Esophagus muscularis mucosa (tissue), 4 donors: ENCODE data around the gene SMCO2. TPM values are rescaled to one million over a fixed set of nuclear protein-coding genes. Genes with fewer than 3 reads are reported as not detected.

Experiments used
- DNase-seq: peaks from one replicate; pipeline ENCODE4 v3.0.0-alpha.2; 2017; ENCODE audit errors: extremely low spot score
- H3K27ac ChIP-seq, 4 donors: fragments of 200-600 bp; sonication (generic); replicated peaks in 1 of 4; 1 replicate in 3 of 4; 2 replicates in 1 of 4; pipeline ENCODE4 v1.5.1; 2016 to 2019; ENCODE audit warnings: mild to moderate bottlenecking in 1 of 4
- H3K27me3 ChIP-seq, 4 donors: fragments of 200-600 bp; sonication (generic); one replicate each; pipeline versions ENCODE4 v1.5.1 to v1.6.0; 2016 to 2019
- H3K36me3 ChIP-seq, 4 donors: fragments of 200-600 bp; sonication (generic); one replicate each; pipeline ENCODE4 v1.5.1; 2016 to 2019
- H3K4me1 ChIP-seq, 4 donors: fragments of 200-600 bp; sonication (generic); one replicate each; pipeline ENCODE4 v1.5.1; 2016 to 2019
- H3K4me3 ChIP-seq, 4 donors: fragments of 200-600 bp; sonication (generic); 1 replicate in 2 of 4; 2 replicates in 2 of 4; pipeline ENCODE4 v1.5.1; 2016 to 2019; ENCODE audit warnings: mild to moderate bottlenecking in 4 of 4, moderate library complexity in 1 of 4
- H3K9me3 ChIP-seq, 4 donors: fragments of 200-600 bp; sonication (generic); 1 replicate in 3 of 4; 2 replicates in 1 of 4; pipeline ENCODE4 v1.5.1; 2016 to 2019
- EP300 ChIP-seq: sonication (generic); formaldehyde crosslinking; IDR thresholded peaks from one replicate; pipeline ENCODE4 v1.6.1; 2017; ENCODE audit warnings: antibody characterized with exemption
- POLR2A ChIP-seq: fragments of 450-650 bp; IDR thresholded peaks from one replicate; pipeline ENCODE4 v1.6.1; 2017; ENCODE audit warnings: antibody characterized with exemption, moderate library complexity, mild to moderate bottlenecking, low read depth
- POLR2AphosphoS5 ChIP-seq, 2 donors: sonication (generic); formaldehyde crosslinking; IDR thresholded peaks; one replicate each; pipeline ENCODE4 v1.6.1; 2017; ENCODE audit warnings: antibody characterized with exemption in 2 of 2
- WGBS: methylation state at CpG from one replicate; pipeline ENCODE4 v1.1.5; 2018; 5-methylcytosine and 5-hydroxymethylcytosine counted together
- intact Hi-C: fragments of 100-400 bp; cut with DNase I; formaldehyde crosslinking; loops from one replicate; pipeline ENCODE4 v1.15.1; 2023
- total RNA-seq, 4 donors: library from RNA; depleted of rRNA; stranded (reverse); fragments of >200 nt; gene quantifications; one replicate each; pipeline versions ENCODE4 v1.1.0 to v1.2.1, GENCODE V29; 2016
- TF ChIP-seq, protein P1 (sequence below), 3 experiments: fragments of 200-600 bp in 2 of 3; fragments of 450-650 bp in 1 of 3; sonication (generic) in 2 of 3; IDR thresholded peaks; one replicate each; pipeline ENCODE4 v1.5.1; 2017 to 2019; ENCODE audit warnings: antibody characterized with exemption in 3 of 3, mild to moderate bottlenecking in 2 of 3, moderate library complexity in 1 of 3

The SMCO2 gene
- total RNA-seq, 4 donors from 2014 or later, result not detected

DNA sequence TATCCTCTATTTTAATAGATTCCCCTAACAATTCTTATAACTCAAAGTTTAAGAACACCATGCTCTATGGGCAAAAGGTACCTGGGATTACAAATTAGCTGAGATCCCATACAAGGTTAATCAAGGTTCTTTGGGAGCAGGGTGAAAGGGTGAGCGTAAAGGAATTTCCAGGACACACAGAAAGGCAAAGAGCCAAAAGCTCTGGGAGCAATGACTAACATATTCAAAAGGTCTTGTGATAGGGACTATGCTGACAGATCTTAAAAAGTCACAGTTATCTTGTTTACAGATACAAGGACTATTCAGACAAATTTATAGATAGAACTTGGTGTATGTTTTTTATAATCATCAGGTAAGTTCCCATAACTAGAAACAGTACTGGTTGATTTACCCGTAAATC, 58.0 kb downstream of the SMCO2 start:
- Histone ChIP-seq H3K4me1 (peaks cover 8 to 18% (median 12%) of the 10 kb centered on the region in 4 donors), H3K36me3 (no peaks in the 10 kb centered on the region), H3K27ac (no peak overlapping the region), H3K4me3 (no peak overlapping the region), H3K27me3 (no peaks in the 10 kb centered on the region), H3K9me3 (no peaks in the 10 kb centered on the region)
- no peak for DNase-seq
- intact Hi-C loops, result no loop called here
- TF ChIP-seq EP300 (no peak), POLR2AphosphoS5 (IDR thresholded peaks at IDR 0.05) (no peak), POLR2A (no peak)
- TF ChIP-seq, protein P1, sequence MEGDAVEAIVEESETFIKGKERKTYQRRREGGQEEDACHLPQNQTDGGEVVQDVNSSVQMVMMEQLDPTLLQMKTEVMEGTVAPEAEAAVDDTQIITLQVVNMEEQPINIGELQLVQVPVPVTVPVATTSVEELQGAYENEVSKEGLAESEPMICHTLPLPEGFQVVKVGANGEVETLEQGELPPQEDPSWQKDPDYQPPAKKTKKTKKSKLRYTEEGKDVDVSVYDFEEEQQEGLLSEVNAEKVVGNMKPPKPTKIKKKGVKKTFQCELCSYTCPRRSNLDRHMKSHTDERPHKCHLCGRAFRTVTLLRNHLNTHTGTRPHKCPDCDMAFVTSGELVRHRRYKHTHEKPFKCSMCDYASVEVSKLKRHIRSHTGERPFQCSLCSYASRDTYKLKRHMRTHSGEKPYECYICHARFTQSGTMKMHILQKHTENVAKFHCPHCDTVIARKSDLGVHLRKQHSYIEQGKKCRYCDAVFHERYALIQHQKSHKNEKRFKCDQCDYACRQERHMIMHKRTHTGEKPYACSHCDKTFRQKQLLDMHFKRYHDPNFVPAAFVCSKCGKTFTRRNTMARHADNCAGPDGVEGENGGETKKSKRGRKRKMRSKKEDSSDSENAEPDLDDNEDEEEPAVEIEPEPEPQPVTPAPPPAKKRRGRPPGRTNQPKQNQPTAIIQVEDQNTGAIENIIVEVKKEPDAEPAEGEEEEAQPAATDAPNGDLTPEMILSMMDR (IDR thresholded peaks at IDR 0.05), result no peak
- WGBS, result 97% methylated on average over 2 of the region's 2 CpGs

DNA sequence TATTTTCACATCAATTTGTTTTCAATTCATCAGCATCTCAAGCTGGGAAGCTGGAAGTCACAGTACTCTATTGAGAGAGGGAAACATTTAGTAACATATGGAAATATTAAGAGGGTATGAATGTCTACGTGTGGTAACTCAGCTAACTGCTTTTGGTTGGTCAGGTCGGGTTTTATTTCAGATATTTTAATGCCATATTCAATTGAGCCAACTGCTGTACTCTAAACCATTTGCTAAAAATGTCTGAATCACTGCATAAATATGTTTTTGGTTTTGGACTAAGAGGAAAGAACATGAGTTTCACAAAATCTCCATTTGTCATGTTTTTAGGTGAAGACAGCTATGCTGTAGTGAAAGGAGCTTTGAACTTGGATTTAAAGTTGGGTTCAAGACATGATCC, 58.6 kb downstream of the SMCO2 start:
- Histone ChIP-seq H3K9me3 (no peaks in the 10 kb centered on the region), H3K36me3 (no peaks in the 10 kb centered on the region), H3K27ac (peak overlapping the region in 2 of 4 donors; percentile 5 to 48), H3K27me3 (no peaks in the 10 kb centered on the region), H3K4me1 (peaks cover 8 to 18% (median 12%) of the 10 kb centered on the region in 4 donors), H3K4me3 (no peak overlapping the region)
- intact Hi-C loops, result no loop called here
- no peak for DNase-seq
- 68% methylated on average over 2 of the region's 2 CpGs for WGBS
- TF ChIP-seq, protein P1 (IDR thresholded peaks at IDR 0.05), result no peak
- no peak for TF ChIP-seq POLR2A
- TF ChIP-seq EP300, result no peak
- no peak for TF ChIP-seq POLR2AphosphoS5 (IDR thresholded peaks at IDR 0.05)

DNA sequence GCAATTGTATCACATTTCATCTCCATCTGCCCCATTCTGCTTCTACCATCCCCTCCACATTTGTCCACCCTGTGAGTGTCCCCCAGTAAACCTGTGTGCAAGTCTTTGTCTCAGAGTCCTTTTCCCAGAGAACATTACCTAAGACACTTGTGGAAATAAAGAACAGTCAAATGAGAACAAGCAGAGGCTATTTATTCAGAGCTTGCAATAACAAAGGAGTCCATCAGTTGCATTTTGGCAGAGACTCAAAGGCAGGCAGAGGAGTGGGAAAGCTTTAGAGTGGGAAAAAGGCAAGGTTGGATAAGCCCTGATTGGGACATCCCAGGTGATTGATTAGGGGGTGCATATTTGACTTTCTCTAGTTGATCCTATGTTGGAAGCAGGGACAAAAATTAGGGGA, 59.2 kb downstream of the SMCO2 start:
- no peaks in the 10 kb centered on the region for H3K36me3 ChIP-seq
- intact Hi-C loops, result no loop called here
- TF ChIP-seq, protein P1 (IDR thresholded peaks at IDR 0.05), result no peak
- no peak for TF ChIP-seq EP300
- no peak for TF ChIP-seq POLR2A
- no peak for TF ChIP-seq POLR2AphosphoS5 (IDR thresholded peaks at IDR 0.05)
- peaks cover 8 to 18% (median 13%) of the 10 kb centered on the region in 4 donors for H3K4me1 ChIP-seq
- DNase-seq, result no peak
- H3K4me3 ChIP-seq, result no peak overlapping the region
- H3K27me3 ChIP-seq, result no peaks in the 10 kb centered on the region
- no peaks in the 10 kb centered on the region for H3K9me3 ChIP-seq
- H3K27ac ChIP-seq, result peak overlapping the region in 2 of 4 donors; percentile 5 to 48

DNA sequence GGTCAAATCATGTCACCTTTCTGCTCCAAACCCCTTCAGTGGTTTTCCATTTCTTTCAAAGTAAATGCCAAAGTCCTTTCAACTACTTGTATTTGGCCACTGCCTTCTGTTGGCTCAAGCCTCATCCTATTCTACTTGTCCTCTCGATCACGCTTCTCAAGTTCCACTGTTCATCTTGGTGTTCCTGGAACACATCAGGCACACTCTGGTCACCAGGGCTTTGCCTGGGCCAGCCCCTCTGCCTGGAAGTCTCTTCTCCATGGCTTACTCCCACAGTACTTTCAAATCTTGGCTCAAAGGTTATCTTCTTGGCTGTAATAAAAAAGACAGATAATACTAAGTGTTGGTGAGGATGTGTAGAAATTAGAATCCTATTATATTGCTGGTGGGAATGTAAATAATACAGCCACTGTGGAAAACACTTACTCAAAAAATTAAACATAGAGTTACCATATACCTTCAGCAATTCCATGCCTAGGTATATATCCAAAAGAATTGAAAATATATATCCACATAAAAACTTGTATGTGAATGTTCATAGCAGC, 60.2 kb downstream of the SMCO2 start:
- Histone ChIP-seq H3K9me3 (no peaks in the 10 kb centered on the region), H3K27ac (no peak overlapping the region), H3K27me3 (no peaks in the 10 kb centered on the region), H3K4me1 (peaks cover 10 to 27% (median 18%) of the 10 kb centered on the region in 4 donors), H3K36me3 (no peaks in the 10 kb centered on the region), H3K4me3 (no peak overlapping the region)
- no peak for DNase-seq
- intact Hi-C loops, result no loop called here
- WGBS, result 82% methylated on average over 2 of the region's 2 CpGs
- TF ChIP-seq, protein P1 (IDR thresholded peaks at IDR 0.05), result no peak
- TF ChIP-seq POLR2AphosphoS5 (IDR thresholded peaks at IDR 0.05) (no peak), EP300 (no peak), POLR2A (no peak)
